HCT116 (cell line): Measurements from ENCODE around the gene TBC1D2B. TPM values are rescaled to one million over a fixed set of nuclear protein-coding genes. Genes with fewer than 3 reads are reported as not detected.
A peak's percentile ranks its signal among the peaks of the same experiment; 100 is the strongest.

Source experiments
- ATAC-seq: fragments of 200-7000 bp; cut with Tn5 transposase; 2 replicates; pipeline ENCODE4 v1.9.1; 2020; ENCODE audit warnings: mild to moderate bottlenecking, moderate library complexity
- BruUV-seq: library from RNA; stranded (reverse); fragments of 400-500 nt; replicated peaks from 2 replicates; lab custom pipeline; 2021; lab: Mats Ljungman, UMichigan
- CTCF ChIA-PET: fragments of 300-600 bp; sonication (Branson Sonifier 250); formaldehyde crosslinking; loops from one replicate; lab custom pipeline; 2021; ENCODE audit warnings: antibody characterized with exemption; lab: Charles Lee
- POLR2A ChIA-PET: fragments of 300-600, 350-600 bp; sonication (Branson Sonifier 250); formaldehyde crosslinking; loops from one replicate; lab custom pipeline; 2021; ENCODE audit warnings: antibody characterized with exemption; lab: Charles Lee
- RAD21 ChIA-PET, 2 experiments: fragments of 300-600 bp; sonication (Branson Sonifier 250); formaldehyde crosslinking; loops; one replicate each; lab custom pipeline; 2023; ENCODE audit warnings: low total read pairs in 2 of 2; ENCODE audit not compliant: uncharacterized antibody in 2 of 2, unreplicated experiment in 2 of 2, low non-redundant PET in 1 of 2; lab: Charles Lee
- DNase-seq: peaks from one replicate; pipeline ENCODE4 v3.0.0-alpha.2; 2010; ENCODE audit warnings: low read depth, low spot score
- H2AFZ ChIP-seq: fragments of 200-600 bp; shearing (Covaris generic), sonication (generic); 2 replicates; pipeline ENCODE4 v1.6.1; 2017; ENCODE audit warnings: low read depth, mixed run types, mixed read lengths, antibody characterized with exemption, low read length; ENCODE audit not compliant: poor library complexity, severe bottlenecking
- H3K27ac ChIP-seq: 2 replicates; pipeline ENCODE4 v1.5.1; 2012; ENCODE audit warnings: low read depth, low read length
- H3K27me3 ChIP-seq: fragments of 200-600 bp; sonication (generic); 2 replicates; pipeline ENCODE4 v1.6.1; 2016; ENCODE audit warnings: mixed run types, low read length, mixed read lengths; ENCODE audit not compliant: insufficient read depth
- H3K36me3 ChIP-seq, 2 experiments: fragments of 200-500 bp in 1 of 2; fragments of 200-600 bp in 1 of 2; sonication (Bioruptor generic) in 1 of 2; sonication (generic) in 1 of 2; 2 replicates each; pipeline versions ENCODE4 v1.5.1 to v1.6.1; 2014 to 2016; ENCODE audit warnings: low read length in 2 of 2, inconsistent platforms in 1 of 2, mixed read lengths in 1 of 2, mixed run types in 1 of 2; ENCODE audit not compliant: insufficient read depth in 2 of 2, control insufficient read depth in 1 of 2
- H3K4me1 ChIP-seq, 2 experiments: fragments of 200-600 bp in 1 of 2; sonication (generic) in 1 of 2; 2 replicates each; pipeline versions ENCODE4 v1.5.1 to v1.6.1; 2012 to 2017; ENCODE audit warnings: low read length in 2 of 2, inconsistent platforms in 1 of 2, mild to moderate bottlenecking in 1 of 2, mixed read lengths in 1 of 2, mixed run types in 1 of 2, moderate library complexity in 1 of 2; ENCODE audit not compliant: insufficient read depth in 2 of 2, control insufficient read depth in 1 of 2
- H3K4me2 ChIP-seq: fragments of 200-600 bp; sonication (generic); 2 replicates; pipeline ENCODE4 v1.6.1; 2017; ENCODE audit warnings: mixed run types, low read length, mixed read lengths
- H3K4me3 ChIP-seq, 2 experiments: fragments of 200-600 bp in 1 of 2; sonication (generic) in 1 of 2; replicated peaks in 1 of 2; 2 replicates each; pipeline ENCODE4 v1.5.1; 2011 to 2016; ENCODE audit warnings: low read length in 2 of 2, control low read depth in 1 of 2, low read depth in 1 of 2, mild to moderate bottlenecking in 1 of 2, mixed read lengths in 1 of 2, mixed run types in 1 of 2
- H3K79me2 ChIP-seq: fragments of 200-600 bp; sonication (generic); 2 replicates; pipeline ENCODE4 v1.6.1; 2017; ENCODE audit warnings: mild to moderate bottlenecking, mixed run types, low read length, moderate library complexity, mixed read lengths; ENCODE audit not compliant: insufficient read depth
- H3K9ac ChIP-seq: fragments of 200-600 bp; sonication (generic); 2 replicates; pipeline ENCODE4 v1.6.1; 2016; ENCODE audit warnings: low read length, mixed read lengths
- H3K9me2 ChIP-seq: fragments of 200-600 bp; sonication (generic), shearing (Covaris generic); 2 replicates; pipeline ENCODE4 v1.6.1; 2017; ENCODE audit warnings: mixed run types, mild to moderate bottlenecking, moderate library complexity; ENCODE audit not compliant: insufficient read depth
- H3K9me3 ChIP-seq, 2 experiments: fragments of 200-500 bp in 1 of 2; fragments of 200-600 bp in 1 of 2; sonication (Bioruptor generic) in 1 of 2; sonication (generic) in 1 of 2; 2 replicates each; pipeline ENCODE4 v1.6.1; 2014 to 2017; ENCODE audit warnings: low read length in 2 of 2, mixed read lengths in 2 of 2, inconsistent platforms in 1 of 2, low read depth in 1 of 2, mild to moderate bottlenecking in 1 of 2, mixed run types in 1 of 2, moderate library complexity in 1 of 2; ENCODE audit not compliant: control insufficient read depth in 1 of 2, insufficient read depth in 1 of 2
- H4K20me1 ChIP-seq: fragments of 200-600 bp; sonication (generic), shearing (Covaris generic); 2 replicates; pipeline ENCODE4 v1.6.1; 2017; ENCODE audit warnings: mixed run types, mild to moderate bottlenecking, moderate library complexity; ENCODE audit not compliant: insufficient read depth
- CTCF ChIP-seq, 3 experiments: fragments of 200-600 bp in 1 of 3; sonication (generic) in 1 of 3; IDR thresholded peaks in 2 of 3; conservative IDR thresholded peaks in 1 of 3; 2 replicates each; pipeline ENCODE4 v1.5.1; 2012 to 2017; ENCODE audit warnings: low read depth in 2 of 3, low read length in 2 of 3, antibody characterized with exemption in 1 of 3, borderline replicate concordance in 1 of 3, control low read depth in 1 of 3, mild to moderate bottlenecking in 1 of 3, mixed read lengths in 1 of 3, mixed run types in 1 of 3, moderate library complexity in 1 of 3; ENCODE audit not compliant: insufficient read depth in 1 of 3
- SP1 ChIP-seq: IDR thresholded peaks from 2 replicates; pipeline ENCODE4 v1.6.1; 2012; ENCODE audit warnings: low read depth
- TCF7L2 ChIP-seq: IDR thresholded peaks from 2 replicates; pipeline ENCODE4 v1.7.0; 2011; ENCODE audit warnings: borderline replicate concordance, inconsistent platforms; ENCODE audit not compliant: insufficient read depth, insufficient read length; ENCODE audit errors: extremely low read depth
- ZNF274 ChIP-seq: fragments of 200-500 bp; sonication (Bioruptor generic); IDR thresholded peaks from 2 replicates; pipeline ENCODE4 v1.6.1; 2014; ENCODE audit warnings: mild to moderate bottlenecking, low read depth, low read length, inconsistent platforms
- intact Hi-C: fragments of 100-400 bp; cut with micrococcal nuclease; formaldehyde crosslinking; loops from 2 replicates; pipeline ENCODE4 v1.10.0; 2022
- total RNA-seq: library from RNA; stranded (reverse); gene quantifications from one replicate; pipeline ENCODE4 v1.2.1, GENCODE V29; 2021; ENCODE audit not compliant: unreplicated experiment

The TBC1D2B gene
- total RNA-seq, 1 experiment from 2014 or later, result 16.6 TPM

GRCh38 chr15:78075490-78076230, 1.9 kb downstream of the TBC1D2B start:
- Histone ChIP-seq H3K4me3 (peak overlapping the region; percentile 15 to 81; a peak in 3 of 4 replicates), H3K27ac (peak overlapping the region; percentile 25; the same call in 1 of the 2 replicates), H3K9ac (0 out of 2 replicates have a peak overlapping the region, but pooled peaks have one; percentile 1), H3K4me2 (peak overlapping the region; percentile 96), H3K4me1 (peaks cover 12 to 19% of the 10 kb centered on the region in 2 experiments), H2AFZ (no peak overlapping the region), H3K79me2 (peaks cover 23% of the 10 kb centered on the region), H3K27me3 (no peaks in the 10 kb centered on the region), H3K9me2 (no peaks in the 10 kb centered on the region), H3K36me3 (no peaks in the 10 kb centered on the region; a peak in 1 of 4 replicates), H3K9me3 (no peaks in the 10 kb centered on the region), H4K20me1 (peaks cover 3% of the 10 kb centered on the region; the same call in 1 of the 2 replicates)
- no TSS peak for BruUV-seq
- CTCF ChIA-PET, result interaction anchor here (1.4 kb wide), 1 partner anchor 75 kb away, joined by 4 read pairs; no protein-coding TSS in a partner anchor
- ATAC-seq (0 out of 2 replicates have a peak, but pooled peaks have one; percentile 9), DNase-seq (no peak)
- no peak for TF ChIP-seq SP1
- no peak for TF ChIP-seq ZNF274
- no peak for TF ChIP-seq CTCF (IDR thresholded peaks at IDR 0.05 in 2 of 3, conservative IDR thresholded peaks at IDR 0.05 in 1 of 3; ENCODE audit: borderline replicate concordance in 1 of 3, insufficient read depth in 1 of 3, low read depth in 2 of 3, low read length in 2 of 3)
- no peak for TF ChIP-seq TCF7L2
- RAD21 ChIA-PET, result no interaction called here
- intact Hi-C loops, result no loop called here
- POLR2A ChIA-PET, result no interaction called here
